Measurements from ENCODE around the gene TNFAIP1. TPM values are rescaled to one million over a fixed set of nuclear protein-coding genes. Genes with fewer than 3 reads are reported as not detected.

The TNFAIP1 gene
- total RNA-seq, 1 experiment from 2014 or later = 21.3 TPM

- TF ChIP-seq FOXP1 (CRISPR knock-in tag; IDR thresholded peaks at IDR 0.05; ENCODE audit: borderline replicate concordance) = no peak
- TF ChIP-seq, protein P1, sequence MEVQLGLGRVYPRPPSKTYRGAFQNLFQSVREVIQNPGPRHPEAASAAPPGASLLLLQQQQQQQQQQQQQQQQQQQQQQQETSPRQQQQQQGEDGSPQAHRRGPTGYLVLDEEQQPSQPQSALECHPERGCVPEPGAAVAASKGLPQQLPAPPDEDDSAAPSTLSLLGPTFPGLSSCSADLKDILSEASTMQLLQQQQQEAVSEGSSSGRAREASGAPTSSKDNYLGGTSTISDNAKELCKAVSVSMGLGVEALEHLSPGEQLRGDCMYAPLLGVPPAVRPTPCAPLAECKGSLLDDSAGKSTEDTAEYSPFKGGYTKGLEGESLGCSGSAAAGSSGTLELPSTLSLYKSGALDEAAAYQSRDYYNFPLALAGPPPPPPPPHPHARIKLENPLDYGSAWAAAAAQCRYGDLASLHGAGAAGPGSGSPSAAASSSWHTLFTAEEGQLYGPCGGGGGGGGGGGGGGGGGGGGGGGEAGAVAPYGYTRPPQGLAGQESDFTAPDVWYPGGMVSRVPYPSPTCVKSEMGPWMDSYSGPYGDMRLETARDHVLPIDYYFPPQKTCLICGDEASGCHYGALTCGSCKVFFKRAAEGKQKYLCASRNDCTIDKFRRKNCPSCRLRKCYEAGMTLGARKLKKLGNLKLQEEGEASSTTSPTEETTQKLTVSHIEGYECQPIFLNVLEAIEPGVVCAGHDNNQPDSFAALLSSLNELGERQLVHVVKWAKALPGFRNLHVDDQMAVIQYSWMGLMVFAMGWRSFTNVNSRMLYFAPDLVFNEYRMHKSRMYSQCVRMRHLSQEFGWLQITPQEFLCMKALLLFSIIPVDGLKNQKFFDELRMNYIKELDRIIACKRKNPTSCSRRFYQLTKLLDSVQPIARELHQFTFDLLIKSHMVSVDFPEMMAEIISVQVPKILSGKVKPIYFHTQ (CRISPR knock-in tag; IDR thresholded peaks at IDR 0.05) = no peak
- no peak for TF ChIP-seq GTF2I (CRISPR knock-in tag; conservative IDR thresholded peaks at IDR 0.05)
- no peak for TF ChIP-seq ZNF121 (CRISPR knock-in tag; IDR thresholded peaks at IDR 0.05)
- TF ChIP-seq ZNF263 (CRISPR knock-in tag; IDR thresholded peaks at IDR 0.05; ENCODE audit: low read depth) = no peak
- no peak for TF ChIP-seq ATF1 (CRISPR knock-in tag; IDR thresholded peaks at IDR 0.05)
These were observed 34.1 kb downstream of the TNFAIP1 start (continued) for GRCh38 chr17:28369684-28370034.

DNA sequence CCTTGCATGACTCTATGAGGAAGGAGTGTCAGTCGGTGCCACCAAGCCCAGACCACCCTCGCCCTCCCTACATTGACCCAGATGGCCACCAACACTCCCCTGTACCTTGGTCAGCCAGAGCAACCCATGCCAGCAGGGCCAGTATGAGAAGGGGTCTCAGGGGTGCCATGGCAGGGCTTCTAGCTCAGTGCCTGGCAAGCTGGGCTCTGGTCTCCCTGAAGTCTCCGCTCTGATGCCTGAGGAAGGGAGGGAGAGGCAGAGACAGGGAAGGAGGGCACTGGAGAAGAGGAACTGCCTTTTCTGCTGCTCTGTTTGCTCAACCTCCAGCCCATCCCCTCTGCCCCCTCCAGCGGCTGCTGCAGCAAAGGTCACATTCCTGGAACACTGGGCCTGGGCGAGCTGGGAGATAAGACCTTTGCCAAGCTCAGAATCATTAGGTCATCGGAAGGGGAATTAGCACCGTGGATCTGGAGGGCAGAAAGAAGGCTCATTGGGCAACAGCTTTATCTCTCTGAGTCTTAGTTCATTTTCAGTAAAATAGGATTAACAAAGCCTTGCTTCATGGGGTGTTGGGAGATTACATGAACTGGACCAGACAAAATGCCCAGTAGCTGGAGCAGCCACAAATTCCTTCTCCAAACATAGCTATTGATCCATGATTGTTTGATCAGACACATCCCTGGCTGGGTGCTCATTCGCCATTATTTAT lies 34.6 kb downstream of the TNFAIP1 start, which contains the start of gene VTN:
TSS of gene VTN (minus strand) at position 273 of the 709 bp plus-strand sequence. CDS start at position 169, 104 bp downstream.
- ATAC-seq (peak; percentile 9), DNase-seq (ENCODE audit: low spot score) (peak; percentile 56)
- Mint-ChIP-seq H3K27me3 (ENCODE audit: low read depth) (peaks cover 38% of the 10 kb centered on the region), H3K27ac (peak within 1 kb of the TSS; percentile 92), H3K9me3 (no peaks in the 10 kb centered on the region), H3K36me3 (no peaks in the 10 kb centered on the region), H3K4me1 (peaks cover 21% of the 10 kb centered on the region), H3K4me3 (peak within 1 kb of the TSS; percentile 75)
- POLR2A ChIA-PET = interaction anchor here (0.6 kb wide), 1 partner anchor 9 kb away, joined by 7 read pairs; no protein-coding TSS in a partner anchor
- CTCF ChIA-PET = interaction anchor here (0.6 to 2.4 kb wide), 7 partner anchors 11 to 50 kb away, joined by 3 to 19 read pairs (median 6); partner anchors contain the start of genes IFT20, POLDIP2, SLC46A1 and TNFAIP1
- no peak for TF ChIP-seq FOXP4 (CRISPR knock-in tag; IDR thresholded peaks at IDR 0.05)
- TF ChIP-seq GABPB1 (CRISPR knock-in tag; IDR thresholded peaks at IDR 0.05) = peak; percentile 58; the same call in 1 of the 2 replicates
- TF ChIP-seq JUN (CRISPR knock-in tag; IDR thresholded peaks at IDR 0.05) = no peak
- TF ChIP-seq ATF6 (CRISPR knock-in tag; IDR thresholded peaks at IDR 0.05) = no peak
- TF ChIP-seq, protein P2, sequence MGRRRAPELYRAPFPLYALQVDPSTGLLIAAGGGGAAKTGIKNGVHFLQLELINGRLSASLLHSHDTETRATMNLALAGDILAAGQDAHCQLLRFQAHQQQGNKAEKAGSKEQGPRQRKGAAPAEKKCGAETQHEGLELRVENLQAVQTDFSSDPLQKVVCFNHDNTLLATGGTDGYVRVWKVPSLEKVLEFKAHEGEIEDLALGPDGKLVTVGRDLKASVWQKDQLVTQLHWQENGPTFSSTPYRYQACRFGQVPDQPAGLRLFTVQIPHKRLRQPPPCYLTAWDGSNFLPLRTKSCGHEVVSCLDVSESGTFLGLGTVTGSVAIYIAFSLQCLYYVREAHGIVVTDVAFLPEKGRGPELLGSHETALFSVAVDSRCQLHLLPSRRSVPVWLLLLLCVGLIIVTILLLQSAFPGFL (CRISPR knock-in tag; IDR thresholded peaks at IDR 0.05; ENCODE audit: borderline replicate concordance) = no peak

GRCh38 chr17:28370744-28371103 lies 35.2 kb downstream of the TNFAIP1 start:
- peak overlapping the region; percentile 75 for H3K4me3 Mint-ChIP-seq
- no peaks in the 10 kb centered on the region for H3K9me3 Mint-ChIP-seq
- ATAC-seq = no peak
- peaks cover 21% of the 10 kb centered on the region for H3K4me1 Mint-ChIP-seq
- H3K27ac Mint-ChIP-seq = peak overlapping the region; percentile 92; the same call in 1 of the 2 replicates
- no peak for DNase-seq (ENCODE audit: low spot score)
- ChIA-PET CTCF (interaction anchor here (1.1 to 2.4 kb wide), 6 partner anchors 13 to 119 kb away, joined by 3 to 19 read pairs (median 7); partner anchors contain the start of genes IFT20, POLDIP2, SLC46A1 and TNFAIP1), POLR2A (no interaction called here)
- H3K36me3 Mint-ChIP-seq = no peaks in the 10 kb centered on the region
- TF ChIP-seq RORB (CRISPR knock-in tag; IDR thresholded peaks at IDR 0.05) = no peak
- no peak for TF ChIP-seq TCF7 (CRISPR knock-in tag; IDR thresholded peaks at IDR 0.05; ENCODE audit: low read depth)
- no peak for TF ChIP-seq MYBL2 (CRISPR knock-in tag; IDR thresholded peaks at IDR 0.05)
- no peak for TF ChIP-seq ZNF138 (CRISPR knock-in tag; conservative IDR thresholded peaks at IDR 0.05)
- no peak for TF ChIP-seq GRHL2 (CRISPR knock-in tag; IDR thresholded peaks at IDR 0.05; ENCODE audit: insufficient replicate concordance, severe bottlenecking)
- TF ChIP-seq KAT7 (CRISPR knock-in tag; IDR thresholded peaks at IDR 0.05; ENCODE audit: borderline replicate concordance) = no peak
- TF ChIP-seq NR1H2 (CRISPR knock-in tag; IDR thresholded peaks at IDR 0.05) = no peak
- no peak for TF ChIP-seq GTF2I (CRISPR knock-in tag; conservative IDR thresholded peaks at IDR 0.05)
- no peak for TF ChIP-seq MLX (CRISPR knock-in tag; IDR thresholded peaks at IDR 0.05)
- TF ChIP-seq ZNF317 (CRISPR knock-in tag; IDR thresholded peaks at IDR 0.05; ENCODE audit: borderline replicate concordance, low read depth) = no peak
- TF ChIP-seq NR2C2 (CRISPR knock-in tag; IDR thresholded peaks at IDR 0.05) = no peak
- no peak for TF ChIP-seq NFE2L1 (CRISPR knock-in tag; IDR thresholded peaks at IDR 0.05)
- TF ChIP-seq SP1 (CRISPR knock-in tag; conservative IDR thresholded peaks at IDR 0.05) = no peak
- no peak for TF ChIP-seq ZNF396 (CRISPR knock-in tag; IDR thresholded peaks at IDR 0.05; ENCODE audit: borderline replicate concordance)
- TF ChIP-seq NFYB (CRISPR knock-in tag; conservative IDR thresholded peaks at IDR 0.05; ENCODE audit: low read depth) = no peak
- TF ChIP-seq ZNF671 (CRISPR knock-in tag; IDR thresholded peaks at IDR 0.05) = no peak
- TF ChIP-seq GABPB1 (CRISPR knock-in tag; IDR thresholded peaks at IDR 0.05) = no peak
- H3K27me3 Mint-ChIP-seq (ENCODE audit: low read depth) = peaks cover 41% of the 10 kb centered on the region

Data from WTC11 (cell line).